Ovary (tissue), 10 donors: ENCODE measurements around the gene RETREG3. TPM values are rescaled to one million over a fixed set of nuclear protein-coding genes. Genes with fewer than 3 reads are reported as not detected.

ENCODE experiments used
- DNase-seq, 5 donors: peaks; one replicate each; pipeline ENCODE4 v3.0.0-alpha.2; 2019 to 2020
- H3K27ac ChIP-seq, 2 donors: fragments of 200-600 bp; one replicate each; pipeline versions ENCODE4 v1.5.1 to v1.8.0; 2019 to 2022
- H3K27me3 ChIP-seq: fragments of 200-600 bp; one replicate; pipeline ENCODE4 v1.8.0; 2022
- H3K36me3 ChIP-seq: fragments of 200-600 bp; sonication (generic); one replicate; pipeline ENCODE4 v1.5.1; 2019
- H3K4me1 ChIP-seq: one replicate; pipeline ENCODE4 v1.8.1; 2013; ENCODE audit warnings: mild to moderate bottlenecking, moderate library complexity; ENCODE audit not compliant: insufficient read depth
- H3K4me3 ChIP-seq: fragments of 200-600 bp; sonication (generic); one replicate; pipeline ENCODE4 v1.5.1; 2017
- H3K9me3 ChIP-seq, 2 donors: fragments of 200-600 bp in 1 of 2; sonication (generic) in 1 of 2; one replicate each; pipeline versions ENCODE4 v1.5.1 to v1.8.1; 2013 to 2019; ENCODE audit warnings: mild to moderate bottlenecking in 1 of 2, moderate library complexity in 1 of 2
- EP300 ChIP-seq: sonication (generic); formaldehyde crosslinking; IDR thresholded peaks from one replicate; pipeline ENCODE4 v1.6.1; 2017; ENCODE audit warnings: antibody characterized with exemption
- POLR2A ChIP-seq: fragments of 450-650 bp; IDR thresholded peaks from one replicate; pipeline ENCODE4 v1.6.1; 2017; ENCODE audit warnings: antibody characterized with exemption, mild to moderate bottlenecking, moderate library complexity
- WGBS, 3 donors: extraction: QIAGEN DNeasy Blood & Tissue Kit in 1 of 3; methylation state at CpG; one replicate each; pipeline versions ENCODE4 v1.1.5 to v1.1.7; 2013 to 2017; 5-methylcytosine and 5-hydroxymethylcytosine counted together
- intact Hi-C, 4 donors: fragments of 100-400 bp; cut with DNase I; formaldehyde crosslinking; loops; one replicate each; pipeline versions ENCODE4 v1.11.0 to v1.15.1; 2022 to 2023
- long read RNA-seq, 3 donors: library from polyadenylated mRNA in 2 of 3; unstranded in 2 of 3; transcript quantifications; one replicate each; pipeline ENCODE4 v2.0.0 and lab custom pipeline, GENCODE V29; 2021 to 2026
- polyA plus RNA-seq, 2 donors: library from polyadenylated mRNA; stranded (reverse); fragments of 200-250 nt in 1 of 2; fragments of 350-450 nt in 1 of 2; fragmentation: Illumina TruSeq in 1 of 2; extraction: RNeasy Lipid Tissue Mini Kit (QIAGEN cat#74804) in 1 of 2; gene quantifications; one replicate each; pipeline ENCODE4 v1.2.3, GENCODE V29; 2013 to 2014
- total RNA-seq, 7 donors: library from RNA; depleted of rRNA in 2 of 7; stranded (reverse); fragments of >200 nt in 2 of 7; fragmentation: NEBNext Ultra II Directional in 3 of 7; extraction: Animal tissue kit (Norgen Biotek cat#: 25700) in 3 of 7; gene quantifications; one replicate each; pipeline versions ENCODE4 v1.1.0 to v1.2.4, GENCODE V29; 2016 to 2023
- TF ChIP-seq, protein P1 (sequence below), 3 donors: fragments of 450-650 bp in 2 of 3; fragments of 200-600 bp in 1 of 3; IDR thresholded peaks; one replicate each; pipeline versions ENCODE4 v1.5.1 to v1.8.0; 2016 to 2022; ENCODE audit warnings: antibody characterized with exemption in 3 of 3, mild to moderate bottlenecking in 1 of 3
- donor health status: DM: no; HTN: no; CAD: no; lungs with moderate emphysema.
- donor health status: DM: no; HTN: no; CAD: no.
- donor health status: Bipolar disorder and iron deficiency.
- donor health status: DM: yes; HTN: yes; CAD: no.
- donor health status: DM: no; HTN: no; CAD: no.
- donor health status: DM: yes; HTN: yes; CAD: no.

The RETREG3 gene, protein sequence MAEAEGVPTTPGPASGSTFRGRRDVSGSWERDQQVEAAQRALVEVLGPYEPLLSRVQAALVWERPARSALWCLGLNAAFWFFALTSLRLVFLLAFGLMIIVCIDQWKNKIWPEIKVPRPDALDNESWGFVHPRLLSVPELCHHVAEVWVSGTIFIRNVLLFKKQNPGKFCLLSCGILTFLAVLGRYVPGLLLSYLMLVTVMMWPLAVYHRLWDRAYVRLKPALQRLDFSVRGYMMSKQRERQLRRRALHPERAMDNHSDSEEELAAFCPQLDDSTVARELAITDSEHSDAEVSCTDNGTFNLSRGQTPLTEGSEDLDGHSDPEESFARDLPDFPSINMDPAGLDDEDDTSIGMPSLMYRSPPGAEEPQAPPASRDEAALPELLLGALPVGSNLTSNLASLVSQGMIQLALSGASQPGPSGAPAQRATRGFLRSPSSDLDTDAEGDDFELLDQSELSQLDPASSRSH
- total RNA-seq (10 to 100 TPM; 39.3 to 63.0 (median 46.4) TPM), polyA plus RNA-seq (10 to 100 TPM; 25.8 to 37.3 TPM)
- long read RNA-seq, donor 1, transcript RETREG3-201 (9 exons, 3,759 nt), result major isoform, 17 of 49 reads
- long read RNA-seq, donor 1, partial matches to known transcripts, result 8 of 49 reads
- long read RNA-seq, donor 1, other reads (novel, unspliced or antisense), result 22 of 49 reads
- long read RNA-seq, donor 2, transcript RETREG3-201 (9 exons, 3,759 nt), result major isoform, 11 of 12 reads
- long read RNA-seq, donor 2, partial matches to known transcripts, result 0 of 12 reads
- long read RNA-seq, donor 2, other reads (novel, unspliced or antisense), result 0 of 12 reads
- long read RNA-seq, donor 3, transcript RETREG3-201 (9 exons, 3,759 nt), result major isoform, 55 of 94 reads
- long read RNA-seq, donor 3, transcript RETREG3-205 (8 exons, 1,632 nt), result minor isoform, 6 of 94 reads
- long read RNA-seq, donor 3, partial matches to known transcripts, result 13 of 94 reads
- long read RNA-seq, donor 3, other reads (novel, unspliced or antisense), result 20 of 94 reads

GRCh38 chr17:42609182-42609813 is at the start of gene RETREG3, which contains the start of gene TUBG1:
TSS of gene RETREG3 (minus strand) at chr17:42609374. CDS start at chr17:42609324, 50 bp downstream.
TSS of gene TUBG1 (plus strand) at chr17:42609683. CDS start at chr17:42609738, 55 bp downstream.
- H3K9me3 ChIP-seq, result no peaks in the 10 kb centered on the region
- H3K4me3 ChIP-seq, result peak within 1 kb of the TSS; percentile 82
- WGBS, 3 donors, result 0% methylated on average over 56 to 66 of the region's 66 CpGs
- intact Hi-C loops, result loop anchor here in 3 of 4 donors (2.0 to 10.0 kb wide), 4 partner anchors 56 to 73 kb away; partner anchors contain the start of genes CCR10 (in 2 of the 3), CNTNAP1 (in 1 of the 3) and PLEKHH3 (in 1 of the 3)
- peaks cover 13% of the 10 kb centered on the region for H3K4me1 ChIP-seq
- peak; percentile 98 to 99 (median 99) for DNase-seq
- no peaks in the 10 kb centered on the region for H3K27me3 ChIP-seq
- TF ChIP-seq EP300 (no peak), POLR2A (peak; percentile 60)
- TF ChIP-seq, protein P1, sequence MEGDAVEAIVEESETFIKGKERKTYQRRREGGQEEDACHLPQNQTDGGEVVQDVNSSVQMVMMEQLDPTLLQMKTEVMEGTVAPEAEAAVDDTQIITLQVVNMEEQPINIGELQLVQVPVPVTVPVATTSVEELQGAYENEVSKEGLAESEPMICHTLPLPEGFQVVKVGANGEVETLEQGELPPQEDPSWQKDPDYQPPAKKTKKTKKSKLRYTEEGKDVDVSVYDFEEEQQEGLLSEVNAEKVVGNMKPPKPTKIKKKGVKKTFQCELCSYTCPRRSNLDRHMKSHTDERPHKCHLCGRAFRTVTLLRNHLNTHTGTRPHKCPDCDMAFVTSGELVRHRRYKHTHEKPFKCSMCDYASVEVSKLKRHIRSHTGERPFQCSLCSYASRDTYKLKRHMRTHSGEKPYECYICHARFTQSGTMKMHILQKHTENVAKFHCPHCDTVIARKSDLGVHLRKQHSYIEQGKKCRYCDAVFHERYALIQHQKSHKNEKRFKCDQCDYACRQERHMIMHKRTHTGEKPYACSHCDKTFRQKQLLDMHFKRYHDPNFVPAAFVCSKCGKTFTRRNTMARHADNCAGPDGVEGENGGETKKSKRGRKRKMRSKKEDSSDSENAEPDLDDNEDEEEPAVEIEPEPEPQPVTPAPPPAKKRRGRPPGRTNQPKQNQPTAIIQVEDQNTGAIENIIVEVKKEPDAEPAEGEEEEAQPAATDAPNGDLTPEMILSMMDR (IDR thresholded peaks at IDR 0.05), result peak in 2 of 3 donors; percentile 48 to 61
- H3K36me3 ChIP-seq, result no peaks in the 10 kb centered on the region
- peak within 1 kb of the TSS; percentile 81 to 91 for H3K27ac ChIP-seq

- intact Hi-C loops, result no loop called here
- peaks cover 5% of the 10 kb centered on the region for H3K4me1 ChIP-seq
- DNase-seq, result no peak
Observed at GRCh38 chr17:42657824-42658588, 48.8 kb upstream of the RETREG3 start.

DNA sequence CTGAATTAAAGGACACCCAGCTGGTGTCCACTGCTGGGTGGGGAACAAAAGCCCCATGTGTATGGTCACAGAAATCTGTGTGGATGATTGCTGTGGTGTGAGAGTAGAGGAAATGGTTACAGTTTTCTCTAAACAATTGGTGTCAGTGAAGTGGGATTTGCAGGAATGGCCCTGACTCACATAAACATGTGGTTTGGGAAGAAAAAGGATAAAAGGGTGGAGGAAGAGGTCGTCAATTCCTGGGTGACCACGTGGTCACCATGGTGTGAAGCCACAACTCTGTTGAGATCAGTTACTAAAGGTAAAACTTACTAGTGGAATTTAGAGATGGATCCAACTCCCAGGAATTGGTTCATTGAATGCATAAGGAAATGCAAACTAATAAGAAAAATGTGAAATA is 46.4 kb upstream of the RETREG3 start:
- DNase-seq, result no peak
- intact Hi-C loops, result no loop called here
- WGBS, 3 donors, result 25 to 34% (median 27%) methylated on average over 2 of the region's 2 CpGs
- H3K4me3 ChIP-seq, result no peak overlapping the region
- H3K36me3 ChIP-seq, result no peaks in the 10 kb centered on the region
- H3K27ac ChIP-seq, result no peak overlapping the region
- TF ChIP-seq EP300, result no peak
- TF ChIP-seq, protein P1 (IDR thresholded peaks at IDR 0.05), result no peak
- TF ChIP-seq POLR2A, result no peak
- H3K4me1 ChIP-seq, result peaks cover 5% of the 10 kb centered on the region
- no peaks in the 10 kb centered on the region for H3K27me3 ChIP-seq
- no peaks in the 10 kb centered on the region for H3K9me3 ChIP-seq

More at GRCh38 chr17:42657824-42658588, 48.8 kb upstream of the RETREG3 start:
- no peak overlapping the region for H3K27ac ChIP-seq
- no peaks in the 10 kb centered on the region for H3K9me3 ChIP-seq
- no peaks in the 10 kb centered on the region for H3K27me3 ChIP-seq
- TF ChIP-seq POLR2A (no peak), EP300 (no peak)
- TF ChIP-seq, protein P1 (IDR thresholded peaks at IDR 0.05), result no peak
- H3K4me3 ChIP-seq, result no peak overlapping the region
- 70 to 72% (median 71%) methylated on average over 9 of the region's 9 CpGs for WGBS, 3 donors
- no peaks in the 10 kb centered on the region for H3K36me3 ChIP-seq
